Bronchial epithelial cell (primary cell): ENCODE data around the gene PICALM. TPM values are rescaled to one million over a fixed set of nuclear protein-coding genes. Genes with fewer than 3 reads are reported as not detected.

ENCODE experiments used
- DNase-seq: peaks from one replicate; pipeline ENCODE4 v3.0.0-alpha.2; 2010; ENCODE audit warnings: low read depth
- FAIRE-seq: peaks from 2 replicates; lab custom pipeline; 2011; peaks lifted over from hg19 to GRCh38; lab: Jason Lieb, UNC
- H3K27me3 ChIP-seq: 2 replicates; pipeline ENCODE4 v1.5.1; 2011; ENCODE audit warnings: low read length; ENCODE audit not compliant: control insufficient read depth, insufficient read depth
- H3K36me3 ChIP-seq: 2 replicates; pipeline ENCODE4 v1.5.1; 2011; ENCODE audit warnings: low read length; ENCODE audit not compliant: control insufficient read depth, insufficient read depth
- H3K4me3 ChIP-seq: 2 replicates; pipeline ENCODE4 v1.5.1; 2011; ENCODE audit warnings: mild to moderate bottlenecking, low read depth, low read length, control low read depth
- CTCF ChIP-seq: IDR thresholded peaks from 2 replicates; pipeline ENCODE4 v1.5.1; 2011; ENCODE audit warnings: mild to moderate bottlenecking, moderate library complexity, low read length, control low read depth, inconsistent platforms; ENCODE audit not compliant: insufficient read depth, severe bottlenecking
- total RNA-seq: library from RNA; depleted of rRNA; stranded (reverse); fragments of >200 nt; gene quantifications from 2 replicates; pipeline ENCODE4 v1.2.1, GENCODE V29; 2014

PICALM gene
- total RNA-seq, 1 donor from 2014 or later = 203 TPM

GRCh38 chr11:86067851-86068137, 1.1 kb downstream of the PICALM start:
- H3K4me3 ChIP-seq = peak overlapping the region; percentile 79
- no peaks in the 10 kb centered on the region for H3K27me3 ChIP-seq
- no peak for DNase-seq
- H3K36me3 ChIP-seq = no peaks in the 10 kb centered on the region
- FAIRE-seq = no peak
- no peak for TF ChIP-seq CTCF

- Histone ChIP-seq H3K27me3 (no peaks in the 10 kb centered on the region), H3K36me3 (no peaks in the 10 kb centered on the region), H3K4me3 (peak overlapping the region; percentile 79)
- no peak for TF ChIP-seq CTCF
- FAIRE-seq (no peak), DNase-seq (peak; percentile 46)
These were observed 1.7 kb downstream of the PICALM start for GRCh38 chr11:86067009-86067850.

GRCh38 chr11:86066657-86067008, 2.3 kb downstream of the PICALM start:
- no peak for FAIRE-seq
- Histone ChIP-seq H3K4me3 (peak overlapping the region; percentile 79), H3K36me3 (no peaks in the 10 kb centered on the region), H3K27me3 (no peaks in the 10 kb centered on the region)
- no peak for TF ChIP-seq CTCF
- no peak for DNase-seq

- H3K27me3 ChIP-seq = no peaks in the 10 kb centered on the region
- no peaks in the 10 kb centered on the region for H3K36me3 ChIP-seq
- no peak for TF ChIP-seq CTCF
- FAIRE-seq (no peak), DNase-seq (no peak)
- peak overlapping the region; percentile 79 for H3K4me3 ChIP-seq
These were observed 2.9 kb downstream of the PICALM start for GRCh38 chr11:86066033-86066432.

- DNase-seq (peak; percentile 74), FAIRE-seq (no peak)
- no peaks in the 10 kb centered on the region for H3K36me3 ChIP-seq
- no peak for TF ChIP-seq CTCF
- H3K4me3 ChIP-seq = no peak overlapping the region
- no peaks in the 10 kb centered on the region for H3K27me3 ChIP-seq
These were observed 4.6 kb downstream of the PICALM start for GRCh38 chr11:86064220-86064803.
